ENCODE data around the gene TRIM56. TPM values are rescaled to one million over a fixed set of nuclear protein-coding genes. Genes with fewer than 3 reads are reported as not detected.
"Not testable (repeated sequence)": the region's sequence is repeated elsewhere in the genome, so short reads cannot be mapped to it uniquely, and the experiment has no call there.

TRIM56 gene
- polyA plus RNA-seq, 1 of the 3 experiments (the other 2 are of a cell fraction), result 2.5 TPM

DNA sequence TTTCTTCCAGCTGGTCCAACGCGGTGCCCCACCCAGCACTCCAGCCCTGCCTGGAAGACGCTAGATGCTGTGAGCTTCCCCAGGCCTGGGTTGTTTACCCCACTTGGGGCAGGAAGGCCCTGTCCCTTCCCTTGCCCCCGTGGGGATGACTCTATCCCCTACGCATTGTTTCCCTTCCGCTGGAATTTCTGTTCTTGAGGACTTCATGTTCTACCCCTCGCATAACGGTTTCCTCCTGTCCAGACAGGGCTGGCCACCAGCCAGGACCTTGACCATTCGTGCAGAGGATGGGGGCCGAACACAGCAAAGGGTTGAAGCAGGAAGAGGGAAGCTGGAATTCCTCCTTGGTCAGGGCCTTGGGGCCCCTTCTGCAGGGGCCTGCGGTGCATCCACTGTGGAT lies 27.0 kb downstream of the TRIM56 start (continued):
- TF ChIP-seq, protein P1, sequence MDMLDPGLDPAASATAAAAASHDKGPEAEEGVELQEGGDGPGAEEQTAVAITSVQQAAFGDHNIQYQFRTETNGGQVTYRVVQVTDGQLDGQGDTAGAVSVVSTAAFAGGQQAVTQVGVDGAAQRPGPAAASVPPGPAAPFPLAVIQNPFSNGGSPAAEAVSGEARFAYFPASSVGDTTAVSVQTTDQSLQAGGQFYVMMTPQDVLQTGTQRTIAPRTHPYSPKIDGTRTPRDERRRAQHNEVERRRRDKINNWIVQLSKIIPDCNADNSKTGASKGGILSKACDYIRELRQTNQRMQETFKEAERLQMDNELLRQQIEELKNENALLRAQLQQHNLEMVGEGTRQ (IDR thresholded peaks at IDR 0.05; ENCODE audit: borderline replicate concordance, low read depth, low read length), result no peak

GRCh38 chr7:101113140-101113539 lies 27.9 kb downstream of the TRIM56 start:
- peaks cover 14% of the 10 kb centered on the region; the same call in 1 of the 2 replicates for H3K79me2 ChIP-seq (ENCODE audit: insufficient read depth)
- CTCF ChIA-PET, result interaction anchor here (0.8 to 2.4 kb wide), 7 partner anchors 18 to 218 kb away, joined by 3 to 11 read pairs (median 3); no protein-coding TSS in a partner anchor
- H3K4me1 ChIP-seq (ENCODE audit: control insufficient read depth in 1 of 2, insufficient read depth in 2 of 2, low read depth in 1 of 2, low read length in 1 of 2), result peaks cover 13 to 41% of the 10 kb centered on the region in 2 experiments; a peak in 3 of 4 replicates
- H3K4me3 ChIP-seq (ENCODE audit: low read depth in 2 of 2, low read length in 1 of 2); H3K36me3 ChIP-seq (replicated peaks in 1 of 2; ENCODE audit: control insufficient read depth in 1 of 2, insufficient read depth in 2 of 2, low read length in 1 of 2); H3K9me2 ChIP-seq; H3K9ac ChIP-seq; H3K4me2 ChIP-seq; H3K27me3 ChIP-seq (ENCODE audit: insufficient read depth); DNase-seq; H4K20me1 ChIP-seq (ENCODE audit: insufficient read depth); H2AFZ ChIP-seq (ENCODE audit: low read depth); H3K9me3 ChIP-seq: not testable (repeated sequence)
- 98% methylated on average over 7 of the region's 7 CpGs for WGBS (ENCODE audit: low lambda C conversion rate)
- peak overlapping the region in 1 of 2 experiments; percentile 28; a peak in 2 of 4 replicates for H3K27ac ChIP-seq (ENCODE audit: low read depth in 2 of 2, low read length in 1 of 2)
- H3F3A ChIP-seq (replicated peaks; ENCODE audit: insufficient read depth), result peaks cover 37% of the 10 kb centered on the region
- POLR2A ChIA-PET, result interaction anchor here (0.6 kb wide), 1 partner anchor 11 kb away, joined by 5 read pairs; no protein-coding TSS in a partner anchor

DNA sequence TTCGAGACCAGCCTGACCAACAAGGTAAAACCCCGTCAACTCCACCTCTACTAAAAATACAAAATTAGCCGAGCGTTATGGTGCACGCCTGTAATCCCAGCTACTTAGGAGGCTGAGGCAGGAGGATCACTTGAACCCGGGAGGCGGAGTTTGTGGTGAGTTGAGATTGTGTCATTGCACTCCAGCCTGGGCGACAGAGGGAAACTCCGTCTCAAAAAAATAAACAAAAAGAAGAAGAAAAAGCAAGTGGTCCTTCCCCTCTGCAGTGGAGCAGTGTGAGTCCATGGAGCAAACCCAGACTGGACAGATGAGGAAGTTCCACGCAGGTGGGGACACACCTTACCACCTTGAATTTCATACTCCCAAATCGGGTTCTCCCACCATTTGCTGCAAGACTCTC lies 28.6 kb downstream of the TRIM56 start:
- no peaks in the 10 kb centered on the region for H3K9me3 ChIP-seq
- peak overlapping the region; percentile 50; the same call in 1 of the 2 replicates for H2AFZ ChIP-seq (ENCODE audit: low read depth)
- ChIA-PET CTCF (interaction anchor here (0.8 to 2.4 kb wide), 6 partner anchors 18 to 219 kb away, joined by 3 to 11 read pairs (median 4); no protein-coding TSS in a partner anchor), POLR2A (no interaction called here)
- H3K9me2 ChIP-seq, result no peaks in the 10 kb centered on the region
- peak overlapping the region; percentile 39 for H3K4me2 ChIP-seq
- peak overlapping the region; percentile 36; the same call in 1 of the 2 replicates for H3K9ac ChIP-seq
- H3K36me3 ChIP-seq (replicated peaks in 1 of 2; ENCODE audit: control insufficient read depth in 1 of 2, insufficient read depth in 2 of 2, low read length in 1 of 2), result no peaks in the 10 kb centered on the region
- 89% methylated on average over 11 of the region's 11 CpGs for WGBS (ENCODE audit: low lambda C conversion rate)
- H3K4me3 ChIP-seq (ENCODE audit: low read depth in 2 of 2, low read length in 1 of 2), result no peak overlapping the region
- no peak for DNase-seq
- H3F3A ChIP-seq (replicated peaks; ENCODE audit: insufficient read depth), result peaks cover 42% of the 10 kb centered on the region
- no peaks in the 10 kb centered on the region for H4K20me1 ChIP-seq (ENCODE audit: insufficient read depth)
- H3K4me1 ChIP-seq (ENCODE audit: control insufficient read depth in 1 of 2, insufficient read depth in 2 of 2, low read depth in 1 of 2, low read length in 1 of 2), result peaks cover 11 to 38% of the 10 kb centered on the region in 2 experiments; a peak in 3 of 4 replicates
- TF ChIP-seq, protein P2, sequence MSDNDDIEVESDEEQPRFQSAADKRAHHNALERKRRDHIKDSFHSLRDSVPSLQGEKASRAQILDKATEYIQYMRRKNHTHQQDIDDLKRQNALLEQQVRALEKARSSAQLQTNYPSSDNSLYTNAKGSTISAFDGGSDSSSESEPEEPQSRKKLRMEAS (IDR thresholded peaks at IDR 0.05; ENCODE audit: low read depth), result no peak
- TF ChIP-seq GABPA (IDR thresholded peaks at IDR 0.05; ENCODE audit: low read depth) (no peak), CHD2 (IDR thresholded peaks at IDR 0.05; ENCODE audit: low read length, partially characterized antibody) (no peak), TCF12 (IDR thresholded peaks at IDR 0.05) (no peak), NRF1 (IDR thresholded peaks at IDR 0.05; ENCODE audit: low read depth, low read length) (no peak), EZH2phosphoT487 (IDR thresholded peaks at IDR 0.05; ENCODE audit: borderline replicate concordance, low read depth) (no peak)
- TF ChIP-seq, protein P3, sequence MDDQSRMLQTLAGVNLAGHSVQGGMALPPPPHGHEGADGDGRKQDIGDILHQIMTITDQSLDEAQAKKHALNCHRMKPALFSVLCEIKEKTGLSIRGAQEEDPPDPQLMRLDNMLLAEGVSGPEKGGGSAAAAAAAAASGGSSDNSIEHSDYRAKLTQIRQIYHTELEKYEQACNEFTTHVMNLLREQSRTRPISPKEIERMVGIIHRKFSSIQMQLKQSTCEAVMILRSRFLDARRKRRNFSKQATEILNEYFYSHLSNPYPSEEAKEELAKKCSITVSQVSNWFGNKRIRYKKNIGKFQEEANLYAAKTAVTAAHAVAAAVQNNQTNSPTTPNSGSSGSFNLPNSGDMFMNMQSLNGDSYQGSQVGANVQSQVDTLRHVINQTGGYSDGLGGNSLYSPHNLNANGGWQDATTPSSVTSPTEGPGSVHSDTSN (IDR thresholded peaks at IDR 0.05), result no peak
- TF ChIP-seq, protein P4, sequence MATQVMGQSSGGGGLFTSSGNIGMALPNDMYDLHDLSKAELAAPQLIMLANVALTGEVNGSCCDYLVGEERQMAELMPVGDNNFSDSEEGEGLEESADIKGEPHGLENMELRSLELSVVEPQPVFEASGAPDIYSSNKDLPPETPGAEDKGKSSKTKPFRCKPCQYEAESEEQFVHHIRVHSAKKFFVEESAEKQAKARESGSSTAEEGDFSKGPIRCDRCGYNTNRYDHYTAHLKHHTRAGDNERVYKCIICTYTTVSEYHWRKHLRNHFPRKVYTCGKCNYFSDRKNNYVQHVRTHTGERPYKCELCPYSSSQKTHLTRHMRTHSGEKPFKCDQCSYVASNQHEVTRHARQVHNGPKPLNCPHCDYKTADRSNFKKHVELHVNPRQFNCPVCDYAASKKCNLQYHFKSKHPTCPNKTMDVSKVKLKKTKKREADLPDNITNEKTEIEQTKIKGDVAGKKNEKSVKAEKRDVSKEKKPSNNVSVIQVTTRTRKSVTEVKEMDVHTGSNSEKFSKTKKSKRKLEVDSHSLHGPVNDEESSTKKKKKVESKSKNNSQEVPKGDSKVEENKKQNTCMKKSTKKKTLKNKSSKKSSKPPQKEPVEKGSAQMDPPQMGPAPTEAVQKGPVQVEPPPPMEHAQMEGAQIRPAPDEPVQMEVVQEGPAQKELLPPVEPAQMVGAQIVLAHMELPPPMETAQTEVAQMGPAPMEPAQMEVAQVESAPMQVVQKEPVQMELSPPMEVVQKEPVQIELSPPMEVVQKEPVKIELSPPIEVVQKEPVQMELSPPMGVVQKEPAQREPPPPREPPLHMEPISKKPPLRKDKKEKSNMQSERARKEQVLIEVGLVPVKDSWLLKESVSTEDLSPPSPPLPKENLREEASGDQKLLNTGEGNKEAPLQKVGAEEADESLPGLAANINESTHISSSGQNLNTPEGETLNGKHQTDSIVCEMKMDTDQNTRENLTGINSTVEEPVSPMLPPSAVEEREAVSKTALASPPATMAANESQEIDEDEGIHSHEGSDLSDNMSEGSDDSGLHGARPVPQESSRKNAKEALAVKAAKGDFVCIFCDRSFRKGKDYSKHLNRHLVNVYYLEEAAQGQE (IDR thresholded peaks at IDR 0.05; ENCODE audit: low read depth, low read length), result no peak
- TF ChIP-seq, protein P5, sequence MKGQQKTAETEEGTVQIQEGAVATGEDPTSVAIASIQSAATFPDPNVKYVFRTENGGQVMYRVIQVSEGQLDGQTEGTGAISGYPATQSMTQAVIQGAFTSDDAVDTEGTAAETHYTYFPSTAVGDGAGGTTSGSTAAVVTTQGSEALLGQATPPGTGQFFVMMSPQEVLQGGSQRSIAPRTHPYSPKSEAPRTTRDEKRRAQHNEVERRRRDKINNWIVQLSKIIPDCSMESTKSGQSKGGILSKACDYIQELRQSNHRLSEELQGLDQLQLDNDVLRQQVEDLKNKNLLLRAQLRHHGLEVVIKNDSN (IDR thresholded peaks at IDR 0.05; ENCODE audit: borderline replicate concordance, low read depth), result no peak
- no peaks in the 10 kb centered on the region for H3K27me3 ChIP-seq (ENCODE audit: insufficient read depth)
- peak overlapping the region in 1 of 2 experiments; percentile 98; a peak in 2 of 4 replicates for H3K27ac ChIP-seq (ENCODE audit: low read depth in 2 of 2, low read length in 1 of 2)
- H3K79me2 ChIP-seq (ENCODE audit: insufficient read depth), result peaks cover 16% of the 10 kb centered on the region; the same call in 1 of the 2 replicates
